HUES48 (cell line): ENCODE data around the gene LITAFD.

Source experiments
- H3K27ac ChIP-seq: one replicate; pipeline ENCODE4 v1.7.0; 2013; ENCODE audit warnings: low read depth, low read length, inconsistent platforms
- H3K27me3 ChIP-seq: 2 replicates; pipeline ENCODE4 v1.6.1; 2013; ENCODE audit warnings: mild to moderate bottlenecking, low read length; ENCODE audit not compliant: control insufficient read depth, insufficient read depth
- H3K36me3 ChIP-seq: 2 replicates; pipeline ENCODE4 v1.6.1; 2013; ENCODE audit warnings: low read length; ENCODE audit not compliant: control insufficient read depth, insufficient read depth
- H3K4me1 ChIP-seq: 2 replicates; pipeline ENCODE4 v1.6.1; 2013; ENCODE audit warnings: mild to moderate bottlenecking, low read length; ENCODE audit not compliant: control insufficient read depth, insufficient read depth
- H3K4me3 ChIP-seq: 2 replicates; pipeline ENCODE4 v1.5.1; 2013; ENCODE audit warnings: mild to moderate bottlenecking, low read depth, low read length
- H3K9ac ChIP-seq: 2 replicates; pipeline ENCODE4 v1.6.1; 2013; ENCODE audit warnings: mild to moderate bottlenecking, low read depth, low read length, moderate library complexity
- H3K9me3 ChIP-seq: 2 replicates; pipeline ENCODE4 v1.6.1; 2013; ENCODE audit warnings: low read length; ENCODE audit not compliant: control insufficient read depth, insufficient read depth

The LITAFD gene

GRCh38 chr16:8848939-8849391 is 33.2 kb upstream of the LITAFD start:
- Histone ChIP-seq H3K4me3 (no peak overlapping the region), H3K9ac (no peak overlapping the region), H3K27ac (peak overlapping the region; percentile 48), H3K36me3 (peaks cover 67% of the 10 kb centered on the region), H3K27me3 (no peaks in the 10 kb centered on the region), H3K9me3 (no peaks in the 10 kb centered on the region), H3K4me1 (peaks cover 7% of the 10 kb centered on the region; the same call in 1 of the 2 replicates)

- Histone ChIP-seq H3K27me3 (no peaks in the 10 kb centered on the region), H3K4me3 (no peak overlapping the region), H3K27ac (peak overlapping the region; percentile 24), H3K9me3 (no peaks in the 10 kb centered on the region), H3K9ac (no peak overlapping the region), H3K36me3 (peaks cover 73% of the 10 kb centered on the region), H3K4me1 (peaks cover 7% of the 10 kb centered on the region; the same call in 1 of the 2 replicates)
Observed at GRCh38 chr16:8849411-8850011, 32.6 kb upstream of the LITAFD start.

GRCh38 chr16:8850279-8850885 is 31.8 kb upstream of the LITAFD start:
- H3K36me3 ChIP-seq = peaks cover 82% of the 10 kb centered on the region
- no peak overlapping the region for H3K4me3 ChIP-seq
- H3K9me3 ChIP-seq = no peaks in the 10 kb centered on the region
- no peak overlapping the region for H3K27ac ChIP-seq
- no peak overlapping the region for H3K9ac ChIP-seq
- H3K27me3 ChIP-seq = no peaks in the 10 kb centered on the region
- peaks cover 7% of the 10 kb centered on the region; the same call in 1 of the 2 replicates for H3K4me1 ChIP-seq

GRCh38 chr16:8851761-8852403 is 30.3 kb upstream of the LITAFD start:
- Histone ChIP-seq H3K36me3 (peaks cover 91% of the 10 kb centered on the region), H3K27me3 (no peaks in the 10 kb centered on the region), H3K27ac (no peak overlapping the region), H3K4me3 (no peak overlapping the region), H3K9me3 (no peaks in the 10 kb centered on the region), H3K4me1 (peaks cover 7% of the 10 kb centered on the region; the same call in 1 of the 2 replicates), H3K9ac (no peak overlapping the region)

GRCh38 chr16:8852534-8852933 is 29.6 kb upstream of the LITAFD start:
- Histone ChIP-seq H3K36me3 (peaks cover 89% of the 10 kb centered on the region), H3K27me3 (no peaks in the 10 kb centered on the region), H3K9me3 (no peaks in the 10 kb centered on the region), H3K9ac (no peak overlapping the region), H3K27ac (peak overlapping the region; percentile 27), H3K4me3 (no peak overlapping the region), H3K4me1 (peaks cover 7% of the 10 kb centered on the region; the same call in 1 of the 2 replicates)

- no peak overlapping the region for H3K9ac ChIP-seq
Observed at GRCh38 chr16:8853150-8853549, 29.0 kb upstream of the LITAFD start.

GRCh38 chr16:8853611-8854010 is 28.5 kb upstream of the LITAFD start:
- no peaks in the 10 kb centered on the region for H3K9me3 ChIP-seq
- no peak overlapping the region for H3K27ac ChIP-seq
- peaks cover 7% of the 10 kb centered on the region; the same call in 1 of the 2 replicates for H3K4me1 ChIP-seq
- H3K9ac ChIP-seq = no peak overlapping the region
- H3K36me3 ChIP-seq = peaks cover 87% of the 10 kb centered on the region
- no peak overlapping the region for H3K4me3 ChIP-seq
- no peaks in the 10 kb centered on the region for H3K27me3 ChIP-seq

More at GRCh38 chr16:8853150-8853549, 29.0 kb upstream of the LITAFD start:
- no peaks in the 10 kb centered on the region for H3K27me3 ChIP-seq
- H3K4me1 ChIP-seq = peaks cover 7% of the 10 kb centered on the region; the same call in 1 of the 2 replicates
- H3K27ac ChIP-seq = peak overlapping the region; percentile 27
- no peak overlapping the region for H3K4me3 ChIP-seq
- peaks cover 87% of the 10 kb centered on the region for H3K36me3 ChIP-seq
- no peaks in the 10 kb centered on the region for H3K9me3 ChIP-seq

- H3K36me3 ChIP-seq = peaks cover 87% of the 10 kb centered on the region
- H3K27ac ChIP-seq = peak overlapping the region; percentile 23
- H3K4me3 ChIP-seq = no peak overlapping the region
- H3K27me3 ChIP-seq = no peaks in the 10 kb centered on the region
- no peaks in the 10 kb centered on the region for H3K9me3 ChIP-seq
- H3K9ac ChIP-seq = no peak overlapping the region
- H3K4me1 ChIP-seq = 0 out of 2 replicates have a peak, but pooled peaks cover 4% of the 10 kb centered on the region
Observed at GRCh38 chr16:8854298-8854948, 27.7 kb upstream of the LITAFD start.

GRCh38 chr16:8855051-8855786 is 26.9 kb upstream of the LITAFD start:
- Histone ChIP-seq H3K9ac (no peak overlapping the region), H3K9me3 (no peaks in the 10 kb centered on the region), H3K4me1 (0 out of 2 replicates have a peak, but pooled peaks cover 9% of the 10 kb centered on the region), H3K27me3 (no peaks in the 10 kb centered on the region), H3K27ac (no peak overlapping the region), H3K36me3 (peaks cover 84% of the 10 kb centered on the region), H3K4me3 (no peak overlapping the region)

- H3K9ac ChIP-seq = no peak overlapping the region
- H3K4me1 ChIP-seq = 0 out of 2 replicates have a peak, but pooled peaks cover 9% of the 10 kb centered on the region
- H3K4me3 ChIP-seq = no peak overlapping the region
- peaks cover 82% of the 10 kb centered on the region for H3K36me3 ChIP-seq
- no peaks in the 10 kb centered on the region for H3K27me3 ChIP-seq
- no peak overlapping the region for H3K27ac ChIP-seq
- no peaks in the 10 kb centered on the region for H3K9me3 ChIP-seq
Observed at GRCh38 chr16:8855972-8856371, 26.2 kb upstream of the LITAFD start.
